ENCODE measurements around the gene CTAG2. TPM values are rescaled to one million over a fixed set of nuclear protein-coding genes. Genes with fewer than 3 reads are reported as not detected.

Gene CTAG2
- total and polyA plus RNA-seq, 2 donors (not counting 1 experiment from before 2014, with no cell fraction given), result not detected

DNA sequence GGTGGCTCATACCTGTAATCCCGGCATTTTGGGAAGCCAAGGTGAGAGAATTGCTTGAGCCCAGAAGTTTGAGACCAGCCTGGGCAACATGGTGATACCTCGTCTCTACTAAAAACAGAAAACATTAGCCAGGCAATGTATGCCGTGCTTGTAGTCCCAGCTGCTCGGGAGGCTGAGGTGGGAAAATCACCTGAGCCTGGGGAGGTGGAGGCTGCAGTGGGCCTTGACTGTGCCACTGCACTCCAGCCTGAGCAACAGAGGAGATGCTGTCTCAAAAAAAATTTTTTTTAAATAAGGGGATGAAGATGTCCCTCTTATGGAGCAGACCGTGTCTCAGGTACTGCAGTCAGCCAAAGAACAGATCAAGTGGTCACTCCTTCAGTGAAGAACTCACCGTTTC lies 47.8 kb downstream of the CTAG2 start:
- Histone ChIP-seq H3K4me2 (replicated peaks; ENCODE audit: low read depth, low read length, poor library complexity, severe bottlenecking) (no peak overlapping the region), H3K36me3 (replicated peaks in 1 of 2; ENCODE audit: control extremely low read depth in 1 of 2, control insufficient read depth in 1 of 2, extremely low read depth in 1 of 2, insufficient read depth in 2 of 2, low read length in 1 of 2) (no peaks in the 10 kb centered on the region), H3K4me1 (ENCODE audit: control insufficient read depth in 2 of 2, insufficient read depth in 2 of 2, low read length in 2 of 2) (no peaks in the 10 kb centered on the region), H3K27me3 (replicated peaks in 1 of 4; ENCODE audit: control extremely low read depth in 1 of 4, control insufficient read depth in 3 of 4, insufficient read depth in 4 of 4, low read length in 3 of 4) (no peaks in the 10 kb centered on the region), H3K4me3 (ENCODE audit: control extremely low read depth in 1 of 5, extremely low read depth in 1 of 5, insufficient read depth in 1 of 5, low read depth in 2 of 5, low read length in 4 of 5) (no peak overlapping the region), H3K27ac (ENCODE audit: low read length in 2 of 2) (no peak overlapping the region), H2AFZ (ENCODE audit: insufficient read depth, low read depth, low read length, poor library complexity, severe bottlenecking) (no peak overlapping the region), H3K9ac (ENCODE audit: low read length) (no peak overlapping the region), H3K79me2 (ENCODE audit: control insufficient read depth, insufficient read depth, low read length) (no peaks in the 10 kb centered on the region), H3K9me3 (ENCODE audit: control extremely low read depth in 1 of 3, control insufficient read depth in 2 of 3, insufficient read depth in 1 of 3, low read length in 2 of 3) (no peaks in the 10 kb centered on the region), H4K20me1 (ENCODE audit: control insufficient read depth, insufficient read depth, low read length, poor library complexity, severe bottlenecking) (no peaks in the 10 kb centered on the region)
- TF ChIP-seq, protein P1, sequence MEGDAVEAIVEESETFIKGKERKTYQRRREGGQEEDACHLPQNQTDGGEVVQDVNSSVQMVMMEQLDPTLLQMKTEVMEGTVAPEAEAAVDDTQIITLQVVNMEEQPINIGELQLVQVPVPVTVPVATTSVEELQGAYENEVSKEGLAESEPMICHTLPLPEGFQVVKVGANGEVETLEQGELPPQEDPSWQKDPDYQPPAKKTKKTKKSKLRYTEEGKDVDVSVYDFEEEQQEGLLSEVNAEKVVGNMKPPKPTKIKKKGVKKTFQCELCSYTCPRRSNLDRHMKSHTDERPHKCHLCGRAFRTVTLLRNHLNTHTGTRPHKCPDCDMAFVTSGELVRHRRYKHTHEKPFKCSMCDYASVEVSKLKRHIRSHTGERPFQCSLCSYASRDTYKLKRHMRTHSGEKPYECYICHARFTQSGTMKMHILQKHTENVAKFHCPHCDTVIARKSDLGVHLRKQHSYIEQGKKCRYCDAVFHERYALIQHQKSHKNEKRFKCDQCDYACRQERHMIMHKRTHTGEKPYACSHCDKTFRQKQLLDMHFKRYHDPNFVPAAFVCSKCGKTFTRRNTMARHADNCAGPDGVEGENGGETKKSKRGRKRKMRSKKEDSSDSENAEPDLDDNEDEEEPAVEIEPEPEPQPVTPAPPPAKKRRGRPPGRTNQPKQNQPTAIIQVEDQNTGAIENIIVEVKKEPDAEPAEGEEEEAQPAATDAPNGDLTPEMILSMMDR (IDR thresholded peaks at IDR 0.05), result no peak
- TF ChIP-seq EZH2 (IDR thresholded peaks at IDR 0.05; ENCODE audit: borderline replicate concordance, insufficient read depth, low read depth, low read length, poor library complexity, severe bottlenecking), result no peak
- ATAC-seq (ENCODE audit: low read depth) (no peak), DNase-seq (no peak)
- H3K4me3 Mint-ChIP-seq, result no peak overlapping the region
- H3K27me3 Mint-ChIP-seq, result no peaks in the 10 kb centered on the region
- ChIA-PET CTCF (no interaction called here), POLR2A (no interaction called here)
- WGBS (ENCODE audit: insufficient coverage), result no CpG with 5 or more reads among the region's 6 CpGs
- no peaks in the 10 kb centered on the region for H3K4me1 Mint-ChIP-seq
- H3K27ac Mint-ChIP-seq, result no peak overlapping the region
- H3K9me3 Mint-ChIP-seq (ENCODE audit: insufficient read depth), result no peaks in the 10 kb centered on the region
- intact Hi-C loops (cut with micrococcal nuclease), result no loop called here

- ChIA-PET POLR2A (no interaction called here), CTCF (interaction anchor here (0.6 to 0.9 kb wide), 2 partner anchors 236 to 1608 kb away, joined by 3 read pairs; no protein-coding TSS in a partner anchor)
- no peaks in the 10 kb centered on the region for H4K20me1 ChIP-seq (ENCODE audit: control insufficient read depth, insufficient read depth, low read length, poor library complexity, severe bottlenecking)
- ATAC-seq (ENCODE audit: low read depth) (no peak), DNase-seq (no peak)
- Mint-ChIP-seq H3K27me3 (no peaks in the 10 kb centered on the region), H3K4me3 (no peak overlapping the region), H3K9me3 (ENCODE audit: insufficient read depth) (no peaks in the 10 kb centered on the region), H3K4me1 (no peaks in the 10 kb centered on the region), H3K27ac (no peak overlapping the region)
- H3K27me3 ChIP-seq (replicated peaks in 1 of 4; ENCODE audit: control extremely low read depth in 1 of 4, control insufficient read depth in 3 of 4, insufficient read depth in 4 of 4, low read length in 3 of 4), result no peaks in the 10 kb centered on the region
- no peaks in the 10 kb centered on the region for H3K9me3 ChIP-seq (ENCODE audit: control extremely low read depth in 1 of 3, control insufficient read depth in 2 of 3, insufficient read depth in 1 of 3, low read length in 2 of 3)
- no peaks in the 10 kb centered on the region for H3K4me1 ChIP-seq (ENCODE audit: control insufficient read depth in 2 of 2, insufficient read depth in 2 of 2, low read length in 2 of 2)
- H3K4me2 ChIP-seq (replicated peaks; ENCODE audit: low read depth, low read length, poor library complexity, severe bottlenecking), result no peak overlapping the region
- no peak overlapping the region for H2AFZ ChIP-seq (ENCODE audit: insufficient read depth, low read depth, low read length, poor library complexity, severe bottlenecking)
- no peak overlapping the region for H3K27ac ChIP-seq (ENCODE audit: low read length in 2 of 2)
- no peaks in the 10 kb centered on the region for H3K36me3 ChIP-seq (replicated peaks in 1 of 2; ENCODE audit: control extremely low read depth in 1 of 2, control insufficient read depth in 1 of 2, extremely low read depth in 1 of 2, insufficient read depth in 2 of 2, low read length in 1 of 2)
- H3K79me2 ChIP-seq (ENCODE audit: control insufficient read depth, insufficient read depth, low read length), result no peaks in the 10 kb centered on the region
- no peak overlapping the region for H3K9ac ChIP-seq (ENCODE audit: low read length)
- intact Hi-C loops (cut with micrococcal nuclease), result no loop called here
- TF ChIP-seq, protein P1 (IDR thresholded peaks at IDR 0.05), result no peak
- TF ChIP-seq EZH2 (IDR thresholded peaks at IDR 0.05; ENCODE audit: borderline replicate concordance, insufficient read depth, low read depth, low read length, poor library complexity, severe bottlenecking), result no peak
- 89% methylated on average over 10 of the region's 13 CpGs for WGBS (ENCODE audit: insufficient coverage)
- no peak overlapping the region for H3K4me3 ChIP-seq (ENCODE audit: control extremely low read depth in 1 of 5, extremely low read depth in 1 of 5, insufficient read depth in 1 of 5, low read depth in 2 of 5, low read length in 4 of 5)
Measured at GRCh38 chrX:154603438-154604430, 49.6 kb downstream of the CTAG2 start.

Data from B cell (primary cell).